Esophagus muscularis mucosa (tissue), 4 donors: ENCODE data around the gene NCAM1. TPM values are rescaled to one million over a fixed set of nuclear protein-coding genes. Genes with fewer than 3 reads are reported as not detected.

Experiments
- DNase-seq: peaks from one replicate; pipeline ENCODE4 v3.0.0-alpha.2; 2017; ENCODE audit errors: extremely low spot score
- H3K27ac ChIP-seq, 4 donors: fragments of 200-600 bp; sonication (generic); replicated peaks in 1 of 4; 1 replicate in 3 of 4; 2 replicates in 1 of 4; pipeline ENCODE4 v1.5.1; 2016 to 2019; ENCODE audit warnings: mild to moderate bottlenecking in 1 of 4
- H3K27me3 ChIP-seq, 4 donors: fragments of 200-600 bp; sonication (generic); one replicate each; pipeline versions ENCODE4 v1.5.1 to v1.6.0; 2016 to 2019
- H3K36me3 ChIP-seq, 4 donors: fragments of 200-600 bp; sonication (generic); one replicate each; pipeline ENCODE4 v1.5.1; 2016 to 2019
- H3K4me1 ChIP-seq, 4 donors: fragments of 200-600 bp; sonication (generic); one replicate each; pipeline ENCODE4 v1.5.1; 2016 to 2019
- H3K4me3 ChIP-seq, 4 donors: fragments of 200-600 bp; sonication (generic); 1 replicate in 2 of 4; 2 replicates in 2 of 4; pipeline ENCODE4 v1.5.1; 2016 to 2019; ENCODE audit warnings: mild to moderate bottlenecking in 4 of 4, moderate library complexity in 1 of 4
- H3K9me3 ChIP-seq, 4 donors: fragments of 200-600 bp; sonication (generic); 1 replicate in 3 of 4; 2 replicates in 1 of 4; pipeline ENCODE4 v1.5.1; 2016 to 2019
- CTCF ChIP-seq, 3 experiments: fragments of 200-600 bp in 2 of 3; fragments of 450-650 bp in 1 of 3; sonication (generic) in 2 of 3; IDR thresholded peaks; one replicate each; pipeline ENCODE4 v1.5.1; 2017 to 2019; ENCODE audit warnings: antibody characterized with exemption in 3 of 3, mild to moderate bottlenecking in 2 of 3, moderate library complexity in 1 of 3
- EP300 ChIP-seq: sonication (generic); formaldehyde crosslinking; IDR thresholded peaks from one replicate; pipeline ENCODE4 v1.6.1; 2017; ENCODE audit warnings: antibody characterized with exemption
- POLR2A ChIP-seq: fragments of 450-650 bp; IDR thresholded peaks from one replicate; pipeline ENCODE4 v1.6.1; 2017; ENCODE audit warnings: antibody characterized with exemption, moderate library complexity, mild to moderate bottlenecking, low read depth
- POLR2AphosphoS5 ChIP-seq, 2 donors: sonication (generic); formaldehyde crosslinking; IDR thresholded peaks; one replicate each; pipeline ENCODE4 v1.6.1; 2017; ENCODE audit warnings: antibody characterized with exemption in 2 of 2
- WGBS: methylation state at CpG from one replicate; pipeline ENCODE4 v1.1.5; 2018; 5-methylcytosine and 5-hydroxymethylcytosine counted together
- intact Hi-C: fragments of 100-400 bp; cut with DNase I; formaldehyde crosslinking; loops from one replicate; pipeline ENCODE4 v1.15.1; 2023
- total RNA-seq, 4 donors: library from RNA; depleted of rRNA; stranded (reverse); fragments of >200 nt; gene quantifications; one replicate each; pipeline versions ENCODE4 v1.1.0 to v1.2.1, GENCODE V29; 2016

NCAM1 gene
- total RNA-seq, 4 donors from 2014 or later: 83.5 to 161 (median 95.2) TPM

GRCh38 chr11:113082341-113082955 is 121.2 kb downstream of the NCAM1 start:
- Histone ChIP-seq H3K4me3 (no peak overlapping the region), H3K27ac (no peak overlapping the region), H3K27me3 (no peaks in the 10 kb centered on the region), H3K4me1 (peaks cover 0 to 5% (median 0%) of the 10 kb centered on the region in 4 donors), H3K36me3 (no peaks in the 10 kb centered on the region), H3K9me3 (no peaks in the 10 kb centered on the region)
- WGBS: 80% methylated on average over 12 of the region's 12 CpGs
- intact Hi-C loops: no loop called here
- peak; percentile 57 for DNase-seq
- TF ChIP-seq EP300: no peak
- no peak for TF ChIP-seq POLR2A
- TF ChIP-seq POLR2AphosphoS5 (IDR thresholded peaks at IDR 0.05): no peak
- TF ChIP-seq CTCF (IDR thresholded peaks at IDR 0.05): no peak

GRCh38 chr11:113083571-113083970 is 122.4 kb downstream of the NCAM1 start:
- DNase-seq: peak; percentile 64
- TF ChIP-seq EP300 (no peak), CTCF (IDR thresholded peaks at IDR 0.05) (no peak), POLR2AphosphoS5 (IDR thresholded peaks at IDR 0.05) (no peak), POLR2A (no peak)
- Histone ChIP-seq H3K27me3 (no peaks in the 10 kb centered on the region), H3K36me3 (no peaks in the 10 kb centered on the region), H3K4me3 (no peak overlapping the region), H3K27ac (no peak overlapping the region), H3K9me3 (no peaks in the 10 kb centered on the region), H3K4me1 (peaks cover 0 to 5% (median 0%) of the 10 kb centered on the region in 4 donors)
- 73% methylated on average over 3 of the region's 3 CpGs for WGBS
- intact Hi-C loops: no loop called here

- Histone ChIP-seq H3K27ac (no peak overlapping the region), H3K27me3 (no peaks in the 10 kb centered on the region), H3K36me3 (no peaks in the 10 kb centered on the region), H3K4me1 (peaks cover 0 to 5% (median 0%) of the 10 kb centered on the region in 4 donors), H3K9me3 (no peaks in the 10 kb centered on the region), H3K4me3 (no peak overlapping the region)
- TF ChIP-seq CTCF (IDR thresholded peaks at IDR 0.05): no peak
- no peak for TF ChIP-seq EP300
- no peak for TF ChIP-seq POLR2AphosphoS5 (IDR thresholded peaks at IDR 0.05)
- TF ChIP-seq POLR2A: no peak
- 93% methylated on average over 4 of the region's 4 CpGs for WGBS
- intact Hi-C loops: no loop called here
- no peak for DNase-seq
Observed at GRCh38 chr11:113084297-113084696, 123.1 kb downstream of the NCAM1 start.

GRCh38 chr11:113085446-113085845 is 124.2 kb downstream of the NCAM1 start:
- WGBS: 82% methylated on average over 3 of the region's 3 CpGs
- H3K36me3 ChIP-seq: no peaks in the 10 kb centered on the region
- no peak overlapping the region for H3K4me3 ChIP-seq
- no peak for DNase-seq
- H3K27me3 ChIP-seq: no peaks in the 10 kb centered on the region
- intact Hi-C loops: no loop called here
- no peak overlapping the region for H3K27ac ChIP-seq
- TF ChIP-seq POLR2A (no peak), CTCF (IDR thresholded peaks at IDR 0.05) (no peak), POLR2AphosphoS5 (IDR thresholded peaks at IDR 0.05) (no peak), EP300 (no peak)
- no peaks in the 10 kb centered on the region for H3K9me3 ChIP-seq
- peaks cover 0 to 5% (median 0%) of the 10 kb centered on the region in 4 donors for H3K4me1 ChIP-seq

- 78% methylated on average over 4 of the region's 4 CpGs for WGBS
- H3K36me3 ChIP-seq: no peaks in the 10 kb centered on the region
- intact Hi-C loops: no loop called here
- H3K4me1 ChIP-seq: peaks cover 0 to 17% (median 12%) of the 10 kb centered on the region in 4 donors
- no peak for DNase-seq
- H3K27ac ChIP-seq: no peak overlapping the region
- TF ChIP-seq CTCF (IDR thresholded peaks at IDR 0.05): no peak
- TF ChIP-seq EP300: no peak
- no peak for TF ChIP-seq POLR2A
- no peak for TF ChIP-seq POLR2AphosphoS5 (IDR thresholded peaks at IDR 0.05)
- H3K4me3 ChIP-seq: no peak overlapping the region
- no peaks in the 10 kb centered on the region for H3K9me3 ChIP-seq
- no peaks in the 10 kb centered on the region for H3K27me3 ChIP-seq
Observed at GRCh38 chr11:113087706-113088105, 126.5 kb downstream of the NCAM1 start.
